H9 (cell line): ENCODE data around the gene DCHS1. TPM values are rescaled to one million over a fixed set of nuclear protein-coding genes. Genes with fewer than 3 reads are reported as not detected.
"Not testable (repeated sequence)": the region's sequence is repeated elsewhere in the genome, so short reads cannot be mapped to it uniquely, and the experiment has no call there.

Experiments
- DNase-seq: peaks from one replicate; pipeline ENCODE4 v3.0.0-alpha.2; 2017
- H2AFZ ChIP-seq: one replicate; pipeline ENCODE4 v1.6.1; 2013; ENCODE audit warnings: mild to moderate bottlenecking, low read length, control low read depth, moderate library complexity
- H2AK5ac ChIP-seq: 2 replicates; pipeline ENCODE4 v1.6.1; 2013; ENCODE audit warnings: low read length, control low read depth, mixed read lengths; ENCODE audit not compliant: insufficient read length
- H2BK120ac ChIP-seq: one replicate; pipeline ENCODE4 v1.6.1; 2013; ENCODE audit warnings: low read depth, mild to moderate bottlenecking, low read length, control low read depth, inconsistent platforms; ENCODE audit not compliant: poor library complexity, severe bottlenecking
- H2BK12ac ChIP-seq: 2 replicates; pipeline ENCODE4 v1.6.1; 2013; ENCODE audit warnings: low read length, control low read depth, mixed read lengths, low read depth; ENCODE audit not compliant: insufficient read length
- H2BK15ac ChIP-seq: 2 replicates; pipeline ENCODE4 v1.6.1; 2013; ENCODE audit warnings: low read depth, low read length, control low read depth
- H2BK20ac ChIP-seq: one replicate; pipeline ENCODE4 v1.6.1; 2013; ENCODE audit warnings: low read depth, mild to moderate bottlenecking, low read length, control low read depth, inconsistent platforms; ENCODE audit not compliant: poor library complexity, severe bottlenecking
- H2BK5ac ChIP-seq: 2 replicates; pipeline ENCODE4 v1.6.1; 2013; ENCODE audit warnings: low read length, control low read depth, mixed read lengths; ENCODE audit not compliant: insufficient read length
- H3K14ac ChIP-seq: 2 replicates; pipeline ENCODE4 v1.6.1; 2013; ENCODE audit warnings: low read length, control low read depth; ENCODE audit not compliant: insufficient read depth
- H3K18ac ChIP-seq: 2 replicates; pipeline ENCODE4 v1.6.1; 2013; ENCODE audit warnings: low read depth, mild to moderate bottlenecking, mixed read lengths, low read length, control low read depth; ENCODE audit not compliant: insufficient read length
- H3K23ac ChIP-seq: 2 replicates; pipeline ENCODE4 v1.6.1; 2013; ENCODE audit warnings: low read length, control low read depth, mixed read lengths, low read depth; ENCODE audit not compliant: insufficient read length
- H3K23me2 ChIP-seq: 2 replicates; pipeline ENCODE4 v1.6.1; 2013; ENCODE audit warnings: low read depth, mild to moderate bottlenecking, mixed read lengths, low read length, control low read depth; ENCODE audit not compliant: insufficient read length, poor library complexity, severe bottlenecking
- H3K27ac ChIP-seq: 2 replicates; pipeline ENCODE4 v1.5.1; 2013; ENCODE audit warnings: low read length, control low read depth, mixed read lengths, low read depth; ENCODE audit not compliant: insufficient read length
- H3K27me3 ChIP-seq: 2 replicates; pipeline ENCODE4 v1.6.1; 2013; ENCODE audit warnings: low read length, control low read depth, inconsistent platforms; ENCODE audit not compliant: insufficient read depth
- H3K4ac ChIP-seq: 2 replicates; pipeline ENCODE4 v1.6.1; 2013; ENCODE audit warnings: low read depth, mild to moderate bottlenecking, control low read depth, inconsistent platforms, low read length, moderate library complexity
- H3K4me1 ChIP-seq: 2 replicates; pipeline ENCODE4 v1.6.1; 2013; ENCODE audit warnings: low read length, control low read depth, inconsistent platforms; ENCODE audit not compliant: insufficient read depth
- H3K4me2 ChIP-seq: 2 replicates; pipeline ENCODE4 v1.6.1; 2013; ENCODE audit warnings: low read length, control low read depth, mixed read lengths; ENCODE audit not compliant: insufficient read length, insufficient read depth
- H3K56ac ChIP-seq: 2 replicates; pipeline ENCODE4 v1.6.1; 2013; ENCODE audit warnings: low read depth, mild to moderate bottlenecking, mixed read lengths, low read length, control low read depth; ENCODE audit not compliant: insufficient read length
- H3K79me1 ChIP-seq: 2 replicates; pipeline ENCODE4 v1.6.1; 2013; ENCODE audit warnings: low read depth, mild to moderate bottlenecking, moderate library complexity, low read length, control low read depth, inconsistent platforms; ENCODE audit not compliant: insufficient read depth, poor library complexity, severe bottlenecking
- H3K79me2 ChIP-seq: 2 replicates; pipeline ENCODE4 v1.6.1; 2013; ENCODE audit warnings: low read length, control low read depth, inconsistent platforms; ENCODE audit not compliant: insufficient read depth
- H3K9ac ChIP-seq: 2 replicates; pipeline ENCODE4 v1.6.1; 2013; ENCODE audit warnings: low read length, control low read depth, mixed read lengths; ENCODE audit not compliant: insufficient read length; ENCODE audit errors: extremely low read depth
- H3K9me3 ChIP-seq: one replicate; pipeline ENCODE4 v1.6.1; 2013; ENCODE audit warnings: low read depth, low read length, inconsistent platforms; ENCODE audit not compliant: control insufficient read depth
- H3T11ph ChIP-seq: one replicate; pipeline ENCODE4 v1.6.1; 2013; ENCODE audit warnings: mild to moderate bottlenecking, low read length, control low read depth, inconsistent platforms
- H4K20me1 ChIP-seq: one replicate; pipeline ENCODE4 v1.6.1; 2013; ENCODE audit not compliant: control insufficient read depth, insufficient read length, insufficient read depth
- H4K5ac ChIP-seq: 2 replicates; pipeline ENCODE4 v1.6.1; 2013; ENCODE audit warnings: low read depth, mild to moderate bottlenecking, mixed read lengths, low read length, control low read depth; ENCODE audit not compliant: insufficient read length
- H4K8ac ChIP-seq: replicated peaks from 2 replicates; pipeline ENCODE4 v1.6.1; 2013; ENCODE audit warnings: low read length, control low read depth, mixed read lengths, low read depth; ENCODE audit not compliant: insufficient read length
- H4K91ac ChIP-seq: 2 replicates; pipeline ENCODE4 v1.6.1; 2013; ENCODE audit warnings: low read depth, mild to moderate bottlenecking, moderate library complexity, mixed read lengths, low read length, control low read depth; ENCODE audit not compliant: insufficient read length
- H3K27ac Mint-ChIP-seq, 3 experiments: 2 replicates in 2 of 3; 3 replicates in 1 of 3; pipeline ENCODE4 v1.8.0; 2020 to 2021; ENCODE audit warnings: mixed read lengths in 3 of 3, mild to moderate bottlenecking in 1 of 3, moderate library complexity in 1 of 3
- H3K27me3 Mint-ChIP-seq: 2 replicates; pipeline ENCODE4 v1.8.0; 2021; ENCODE audit warnings: low read depth, mild to moderate bottlenecking, moderate library complexity, mixed read lengths
- H3K36me3 Mint-ChIP-seq, 3 experiments: 2 replicates in 2 of 3; 3 replicates in 1 of 3; pipeline ENCODE4 v1.8.0; 2020 to 2021; ENCODE audit warnings: low read depth in 3 of 3, mixed read lengths in 3 of 3; ENCODE audit not compliant: insufficient read depth in 1 of 3
- H3K4me1 Mint-ChIP-seq, 2 experiments: 2 replicates each; pipeline ENCODE4 v1.8.0; 2020; ENCODE audit warnings: mixed read lengths in 2 of 2
- H3K4me3 Mint-ChIP-seq, 2 experiments: 2 replicates in 1 of 2; 3 replicates in 1 of 2; pipeline ENCODE4 v1.8.0; 2020 to 2021; ENCODE audit warnings: mild to moderate bottlenecking in 2 of 2, mixed read lengths in 2 of 2, moderate library complexity in 1 of 2
- H3K9me3 Mint-ChIP-seq, 2 experiments: 2 replicates in 1 of 2; 3 replicates in 1 of 2; pipeline ENCODE4 v1.8.0; 2020; ENCODE audit warnings: mild to moderate bottlenecking in 2 of 2, mixed read lengths in 2 of 2, moderate library complexity in 1 of 2
- CTCF ChIP-seq: fragments of 200-600 bp; sonication (generic); conservative IDR thresholded peaks from 3 replicates; pipeline ENCODE4 v1.8.0; 2021; ENCODE audit warnings: antibody characterized with exemption, mild to moderate bottlenecking
- WGBS: extraction: QIAGEN DNeasy Blood & Tissue Kit; methylation state at CpG from one replicate; pipeline ENCODE4 v1.1.7; 2013; ENCODE audit warnings: missing lambda C conversion rate, low lambda C conversion rate, mixed read lengths; ENCODE audit not compliant: insufficient read length; ENCODE audit errors: extremely low coverage; 5-methylcytosine and 5-hydroxymethylcytosine counted together
- total RNA-seq: library from RNA; stranded (reverse); gene quantifications from 2 replicates; pipeline ENCODE4 v1.2.1, GENCODE V29; 2021

Gene DCHS1
- total RNA-seq, 1 experiment from 2014 or later: 12.5 TPM

- Histone ChIP-seq H4K91ac (no peak overlapping the region), H3K56ac (no peak overlapping the region), H3K79me2 (no peaks in the 10 kb centered on the region), H2BK120ac (no peak overlapping the region), H3K14ac (no peak overlapping the region), H3K4ac (no peak overlapping the region), H3K27me3 (no peaks in the 10 kb centered on the region), H2AK5ac (no peak overlapping the region), H3K18ac (no peak overlapping the region), H3K9me3 (no peaks in the 10 kb centered on the region), H3T11ph (no peak overlapping the region), H3K23ac (no peak overlapping the region), H2BK5ac (no peak overlapping the region), H3K79me1 (no peaks in the 10 kb centered on the region), H3K4me1 (peaks cover 4% of the 10 kb centered on the region; the same call in 1 of the 2 replicates), H2BK12ac (no peak overlapping the region), H4K8ac (no peak overlapping the region), H2AFZ (no peak overlapping the region), H3K23me2 (no peaks in the 10 kb centered on the region), H2BK15ac (no peak overlapping the region), H2BK20ac (no peak overlapping the region), H3K27ac (no peak overlapping the region), H3K9ac (no peak overlapping the region), H4K5ac (no peak overlapping the region), H3K4me2 (no peak overlapping the region), H4K20me1 (no peaks in the 10 kb centered on the region)
- no peak overlapping the region for H3K27ac Mint-ChIP-seq
- H3K4me1 Mint-ChIP-seq: peaks cover 18 to 22% of the 10 kb centered on the region in 2 experiments
- peaks cover 13 to 16% of the 10 kb centered on the region in 2 experiments for H3K9me3 Mint-ChIP-seq
- no peak for DNase-seq
- no peak overlapping the region for H3K4me3 Mint-ChIP-seq
- no peaks in the 10 kb centered on the region for H3K27me3 Mint-ChIP-seq
- H3K36me3 Mint-ChIP-seq: peaks cover 2 to 9% (median 5%) of the 10 kb centered on the region in 3 experiments; a peak in 5 of 7 replicates
- TF ChIP-seq CTCF: no peak
These were observed 36.5 kb upstream of the DCHS1 start for GRCh38 chr11:6692128-6692527.

- not testable (repeated sequence) for H2BK12ac ChIP-seq, H3K23me2 ChIP-seq, H2AK5ac ChIP-seq, H3K9ac ChIP-seq, H2BK120ac ChIP-seq, H3K4me1 ChIP-seq, H3K18ac ChIP-seq, H3K14ac ChIP-seq, H2BK20ac ChIP-seq, H2BK5ac ChIP-seq, H4K5ac ChIP-seq, H3K79me1 ChIP-seq, H3K27ac ChIP-seq, H3K27ac Mint-ChIP-seq, H4K20me1 ChIP-seq, H4K8ac ChIP-seq, H3K4ac ChIP-seq, DNase-seq, H2BK15ac ChIP-seq, H4K91ac ChIP-seq, H2AFZ ChIP-seq, H3T11ph ChIP-seq, H3K9me3 ChIP-seq, H3K4me3 Mint-ChIP-seq, H3K27me3 ChIP-seq, H3K56ac ChIP-seq, H3K23ac ChIP-seq, H3K27me3 Mint-ChIP-seq, H3K4me2 ChIP-seq, H3K79me2 ChIP-seq
- H3K9me3 Mint-ChIP-seq: peaks cover 13 to 22% of the 10 kb centered on the region in 2 experiments
- peaks cover 22 to 23% of the 10 kb centered on the region in 2 experiments for H3K4me1 Mint-ChIP-seq
- 100% methylated on average over 1 of the region's 11 CpGs for WGBS
- H3K36me3 Mint-ChIP-seq: peaks cover 2 to 12% (median 5%) of the 10 kb centered on the region in 3 experiments; a peak in 5 of 7 replicates
These were observed 35.0 kb upstream of the DCHS1 start for GRCh38 chr11:6690431-6691132.
